GM21825 (cell line): Measurements from ENCODE around the gene MRGPRG.

ENCODE experiments used
- ATAC-seq: cut with Tn5 transposase; IDR thresholded peaks from one replicate; pipeline ENCODE4 v1.9.1; 2021; ENCODE audit warnings: mild to moderate bottlenecking, moderate library complexity; ENCODE audit not compliant: unreplicated experiment

Gene MRGPRG

DNA sequence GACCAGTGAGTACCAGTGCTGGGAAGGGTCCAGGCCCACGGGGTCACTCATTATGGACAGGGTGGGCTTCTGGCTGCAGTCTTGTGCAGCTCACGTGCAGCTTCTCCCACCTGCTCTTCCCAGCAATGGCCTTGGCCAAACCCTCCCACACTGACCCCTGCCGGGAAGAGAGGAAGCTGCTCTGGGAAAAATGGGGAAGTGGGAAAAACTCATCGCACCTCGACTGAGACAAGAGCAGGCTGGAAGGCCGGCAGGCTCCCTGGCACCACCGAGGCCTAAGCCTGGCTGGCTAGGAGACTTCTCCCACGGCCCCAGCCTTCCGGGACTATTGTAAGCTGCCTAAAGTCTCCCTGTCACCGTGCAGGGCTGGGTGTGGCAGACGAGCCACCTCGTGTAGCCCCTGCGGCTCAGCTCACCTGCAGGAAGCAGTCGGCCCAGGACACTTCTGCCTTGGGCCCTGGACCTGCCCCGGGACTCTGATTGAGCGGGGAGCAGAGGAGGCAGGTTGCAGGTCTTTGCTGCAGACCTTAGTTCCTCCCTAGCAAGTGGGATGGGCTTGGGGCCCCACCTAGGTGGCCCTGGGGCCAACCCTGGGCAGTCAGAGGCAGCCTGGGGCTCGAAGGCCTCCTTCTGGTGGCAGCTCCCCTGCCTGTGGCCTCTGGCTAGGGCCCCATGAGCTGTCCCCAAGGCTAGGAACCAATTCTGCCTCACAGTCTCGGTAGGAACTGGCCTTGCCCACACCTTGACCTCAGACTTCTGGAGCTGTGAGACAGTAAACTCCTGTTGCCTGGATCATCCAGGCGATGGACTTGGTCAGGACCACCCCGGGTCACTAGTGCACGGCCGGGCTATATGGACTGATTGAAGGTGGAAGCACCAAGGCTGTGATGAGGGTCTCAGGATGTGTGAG lies 23.1 kb downstream of the MRGPRG start:
- no peak for ATAC-seq

DNA sequence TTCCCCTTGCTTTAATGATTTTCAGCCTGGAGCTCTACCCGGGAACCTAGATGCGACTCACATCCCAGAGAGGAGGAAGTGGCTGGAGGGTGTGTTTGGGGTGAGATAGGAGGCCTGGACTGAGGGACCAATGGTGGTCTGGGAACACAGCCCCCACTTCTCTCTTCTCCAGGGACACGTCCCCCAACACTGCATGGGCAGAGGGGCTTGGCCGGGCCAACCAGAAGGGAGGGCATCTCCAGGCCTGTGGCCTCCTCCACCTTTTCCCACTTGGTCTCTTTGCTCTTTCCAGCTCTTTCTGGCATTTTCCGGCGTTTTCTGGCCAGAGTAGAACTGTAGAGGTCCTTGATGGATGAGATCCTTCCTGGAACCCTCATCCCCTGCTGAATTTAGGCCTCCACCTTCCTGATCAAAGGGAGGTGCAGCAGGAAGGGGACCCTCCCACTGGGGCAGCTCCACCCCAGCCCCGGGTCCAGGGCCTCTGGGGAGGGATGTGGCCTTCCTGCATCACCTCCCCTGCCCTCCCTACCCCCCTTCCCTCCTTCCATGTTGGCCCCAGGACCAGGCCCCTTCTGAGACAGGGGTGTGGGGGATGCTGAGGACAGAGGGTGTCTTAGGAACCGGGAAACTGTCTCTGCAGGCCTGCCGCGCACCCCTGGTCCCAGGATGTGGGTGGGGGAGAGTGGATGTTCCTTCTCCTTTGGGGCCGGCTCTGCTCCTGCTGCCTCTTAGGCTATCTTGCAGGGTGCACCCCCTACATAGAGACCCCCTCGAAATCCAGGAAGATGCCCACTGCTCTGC lies 24.4 kb downstream of the MRGPRG start:
- ATAC-seq: no peak

DNA sequence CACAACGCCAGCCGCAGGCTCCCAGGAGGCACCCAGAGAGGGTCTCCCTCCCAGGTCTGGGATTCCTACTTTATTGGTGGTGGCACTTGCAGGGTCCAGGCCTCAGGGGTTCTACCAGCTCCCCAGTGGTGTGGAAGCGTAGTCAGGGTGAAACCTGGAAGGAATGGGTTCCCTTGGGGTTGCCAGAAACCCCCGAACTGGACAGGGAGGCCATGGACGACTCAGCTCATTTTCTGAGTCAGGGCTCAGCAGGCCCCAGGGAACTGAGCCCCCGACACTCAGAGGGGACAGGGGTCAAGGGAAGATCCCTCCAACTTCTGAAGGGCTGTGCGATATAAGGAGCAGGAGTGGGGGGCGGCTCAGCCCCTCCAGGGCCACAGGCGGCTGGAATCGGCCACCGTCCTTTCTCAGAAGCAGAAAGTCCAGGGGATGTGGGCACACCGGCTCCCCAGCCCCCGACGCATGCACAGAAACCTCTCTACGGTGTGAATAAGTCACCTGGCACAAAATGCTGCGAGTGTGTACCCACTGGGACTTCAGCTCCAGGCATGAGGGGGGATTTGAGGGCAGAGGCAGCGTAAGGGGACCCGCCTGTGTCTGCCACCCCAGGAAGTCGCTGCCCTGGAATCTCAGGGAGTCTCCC lies 25.1 kb downstream of the MRGPRG start:
- no peak for ATAC-seq

DNA sequence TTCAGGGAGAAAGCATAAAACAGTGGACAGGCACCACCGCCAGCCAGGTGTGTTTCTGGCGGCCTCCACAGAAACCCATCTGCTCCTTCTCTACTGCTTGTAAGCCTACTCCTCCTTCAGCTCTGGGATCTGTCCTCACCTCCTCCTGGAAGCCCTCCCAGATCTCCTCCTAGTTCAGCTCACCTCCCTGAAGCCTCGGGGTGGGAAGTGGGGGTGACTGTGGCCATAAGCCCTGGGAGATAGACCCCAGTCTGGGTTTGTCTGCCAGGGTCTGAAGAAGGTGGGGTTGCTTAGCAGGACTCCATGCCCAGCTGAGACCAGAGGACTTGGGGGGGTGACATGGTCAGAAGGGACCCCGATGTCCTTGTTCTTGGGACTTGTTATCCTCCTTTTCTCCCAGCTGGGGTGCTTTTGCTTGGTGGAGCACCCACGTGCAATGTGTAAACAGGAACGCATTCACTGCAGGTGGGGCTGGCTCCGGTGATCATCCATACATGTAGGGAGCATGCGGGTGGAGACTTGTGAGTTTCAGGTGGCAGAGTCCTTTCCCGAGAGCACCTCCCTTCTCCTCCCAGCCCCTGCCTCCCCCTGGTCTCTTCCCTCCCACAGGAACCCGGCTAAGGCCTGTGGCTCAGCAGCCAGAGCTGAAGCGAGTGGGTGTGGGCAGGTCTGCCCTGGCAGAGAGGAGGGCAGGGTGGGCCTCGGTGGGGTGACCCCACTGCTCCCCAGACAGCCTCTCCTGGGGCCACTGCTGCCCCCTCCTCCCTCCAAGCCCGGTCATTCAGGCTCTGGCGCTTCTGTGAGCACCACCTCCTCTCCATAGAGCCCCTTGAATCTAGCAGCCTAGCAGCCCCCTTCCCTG lies 25.9 kb downstream of the MRGPRG start:
- no peak for ATAC-seq

DNA sequence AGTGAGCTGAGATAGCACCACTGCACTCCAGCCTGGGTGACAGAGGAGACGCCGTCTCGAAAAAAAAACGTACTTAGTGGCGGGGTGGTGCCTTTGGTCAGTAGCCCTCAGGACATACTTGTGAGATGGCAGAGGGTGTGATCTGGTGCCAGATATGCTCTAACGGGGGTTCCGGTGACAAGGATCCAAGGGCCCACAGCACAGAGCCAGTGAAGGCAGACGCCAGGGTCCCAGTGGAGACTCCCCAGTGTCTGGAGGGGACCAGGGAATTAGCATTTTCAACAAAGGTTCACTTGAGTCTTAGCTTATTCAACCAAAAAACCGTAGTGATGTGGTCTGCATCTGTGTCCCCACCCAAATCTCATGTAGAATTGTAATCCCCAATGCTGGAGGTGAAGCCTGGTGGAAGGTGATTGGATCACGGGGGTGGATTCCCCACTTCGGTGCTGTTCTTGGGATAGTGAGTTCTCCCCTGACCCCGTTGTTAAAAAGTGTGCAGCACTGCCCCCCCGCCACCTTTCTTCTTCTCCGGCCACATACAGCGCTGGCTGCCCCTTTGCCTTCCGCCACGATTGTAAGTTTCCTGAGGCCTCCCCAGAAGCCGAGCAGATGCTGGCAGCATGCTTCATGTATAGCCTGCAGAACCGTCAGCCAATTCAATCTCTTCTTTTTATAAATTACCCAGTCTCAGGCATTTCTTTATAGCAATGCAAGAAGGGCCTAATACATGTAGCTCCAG lies 26.9 kb downstream of the MRGPRG start:
- ATAC-seq: no peak

DNA sequence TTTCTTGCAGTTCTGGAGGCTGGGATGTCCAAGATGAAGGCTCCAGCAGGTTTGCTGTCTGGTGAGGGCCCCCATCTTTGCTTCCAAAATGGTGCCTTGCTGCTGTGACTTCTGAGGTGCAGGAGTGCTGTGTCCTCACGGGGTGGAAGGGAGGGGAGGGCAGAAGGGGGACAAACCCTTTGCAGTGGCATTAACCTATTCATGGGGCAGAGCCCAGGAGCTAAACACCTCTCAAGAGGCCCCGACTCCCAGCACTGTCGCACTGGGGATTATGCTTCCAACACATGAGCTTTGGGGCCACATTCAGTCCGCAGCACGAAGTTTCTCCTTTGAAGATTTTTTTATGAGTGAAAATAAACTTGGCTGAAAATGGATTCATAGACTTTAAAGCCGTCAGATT lies 28.0 kb downstream of the MRGPRG start:
- no peak for ATAC-seq

DNA sequence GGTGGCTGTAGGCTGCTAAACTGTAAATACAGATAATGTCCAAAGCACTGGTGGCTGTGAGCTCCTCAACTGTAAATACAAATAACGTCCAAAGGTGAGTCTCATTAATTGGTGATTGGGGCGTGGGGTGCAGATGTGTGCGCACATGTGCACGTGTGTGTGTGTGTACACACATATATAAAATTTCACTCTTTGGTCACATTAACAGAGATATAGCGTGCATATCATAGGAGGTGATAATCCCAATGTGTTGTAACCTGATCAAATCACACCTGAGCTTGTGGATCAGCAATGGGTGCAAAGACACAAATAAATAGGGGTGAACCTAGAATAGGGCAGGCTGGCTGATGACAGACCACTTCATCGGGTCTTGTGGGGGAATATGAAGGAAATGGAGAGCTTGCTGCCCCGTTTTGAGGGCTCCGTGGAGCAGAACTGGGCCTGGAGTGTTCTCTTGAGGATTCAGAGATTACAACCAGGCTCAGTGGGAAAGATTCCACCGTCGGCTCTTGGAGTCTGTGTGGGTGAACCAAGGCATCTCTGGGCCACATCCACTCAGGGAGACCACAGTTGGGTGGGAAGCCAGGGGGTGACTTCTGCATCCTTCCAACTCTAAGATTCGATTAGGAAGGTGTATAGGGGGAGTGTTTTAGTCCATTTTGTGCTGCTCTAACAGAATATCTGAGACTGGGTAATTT lies 28.6 kb downstream of the MRGPRG start:
- no peak for ATAC-seq

DNA sequence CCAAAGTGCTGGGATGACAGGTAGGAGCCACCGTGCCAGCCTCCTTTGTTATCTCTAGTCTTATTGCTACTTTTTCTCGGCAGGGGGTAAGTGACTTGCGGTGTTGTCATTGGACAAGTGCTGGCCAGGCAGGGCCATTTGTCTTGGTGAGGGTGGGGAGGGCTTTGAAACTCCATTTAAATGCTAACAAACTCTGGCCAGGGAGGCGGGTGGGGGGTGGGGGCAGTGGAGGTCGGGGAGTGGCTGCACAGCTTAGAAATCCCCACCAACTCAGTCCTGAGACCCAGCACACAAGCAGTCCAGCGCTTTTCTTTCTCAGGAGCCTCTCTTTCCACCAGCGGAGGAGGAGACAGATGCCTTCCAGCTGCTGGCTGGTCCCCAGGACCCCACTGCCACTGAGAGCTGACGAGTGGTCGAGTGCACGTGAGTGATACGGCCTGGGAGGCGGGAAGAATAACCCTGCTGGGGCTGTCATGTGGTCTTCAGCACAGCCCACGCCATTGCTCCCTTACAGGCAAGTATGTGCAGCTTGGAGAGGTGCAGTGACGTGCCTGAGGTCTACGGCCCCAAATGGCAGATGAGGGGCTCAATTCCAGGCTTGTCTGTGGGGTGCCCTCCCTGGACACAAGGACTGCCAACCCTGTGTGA lies 29.3 kb downstream of the MRGPRG start:
- ATAC-seq: no peak

DNA sequence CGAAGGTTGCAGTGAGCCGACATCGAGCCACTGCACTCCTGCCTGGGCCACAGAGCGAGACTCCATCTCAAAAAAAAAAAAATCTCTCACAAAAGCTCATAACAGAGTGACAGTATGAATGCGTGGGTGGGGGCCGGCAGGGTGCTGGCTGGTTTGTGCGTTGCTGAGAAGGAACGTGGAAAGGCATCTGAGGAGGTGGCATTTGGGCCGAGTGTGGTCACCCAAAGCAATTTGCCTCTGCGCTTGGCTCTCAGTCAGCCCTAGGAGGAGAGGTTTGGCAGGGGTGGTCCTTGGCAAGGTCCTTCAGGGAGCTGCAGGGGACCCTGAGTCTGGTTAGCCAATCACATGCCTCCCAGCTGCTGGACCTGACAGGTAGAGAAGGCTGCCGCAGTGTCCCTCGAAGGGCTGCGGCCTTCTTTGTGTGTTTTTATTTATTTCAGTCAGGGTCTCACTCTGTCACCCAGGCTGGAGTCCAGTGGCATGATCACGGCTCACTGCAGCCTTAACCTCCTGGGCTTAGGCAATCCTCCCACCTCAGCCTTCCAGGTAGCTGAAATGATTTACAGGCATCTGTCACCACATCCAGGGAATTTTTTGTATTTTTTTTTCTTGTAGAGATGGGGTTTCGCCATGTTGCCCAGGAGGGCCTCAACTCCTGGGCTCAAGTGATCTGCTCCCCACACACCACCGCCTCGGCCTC lies 30.0 kb downstream of the MRGPRG start:
- no peak for ATAC-seq

DNA sequence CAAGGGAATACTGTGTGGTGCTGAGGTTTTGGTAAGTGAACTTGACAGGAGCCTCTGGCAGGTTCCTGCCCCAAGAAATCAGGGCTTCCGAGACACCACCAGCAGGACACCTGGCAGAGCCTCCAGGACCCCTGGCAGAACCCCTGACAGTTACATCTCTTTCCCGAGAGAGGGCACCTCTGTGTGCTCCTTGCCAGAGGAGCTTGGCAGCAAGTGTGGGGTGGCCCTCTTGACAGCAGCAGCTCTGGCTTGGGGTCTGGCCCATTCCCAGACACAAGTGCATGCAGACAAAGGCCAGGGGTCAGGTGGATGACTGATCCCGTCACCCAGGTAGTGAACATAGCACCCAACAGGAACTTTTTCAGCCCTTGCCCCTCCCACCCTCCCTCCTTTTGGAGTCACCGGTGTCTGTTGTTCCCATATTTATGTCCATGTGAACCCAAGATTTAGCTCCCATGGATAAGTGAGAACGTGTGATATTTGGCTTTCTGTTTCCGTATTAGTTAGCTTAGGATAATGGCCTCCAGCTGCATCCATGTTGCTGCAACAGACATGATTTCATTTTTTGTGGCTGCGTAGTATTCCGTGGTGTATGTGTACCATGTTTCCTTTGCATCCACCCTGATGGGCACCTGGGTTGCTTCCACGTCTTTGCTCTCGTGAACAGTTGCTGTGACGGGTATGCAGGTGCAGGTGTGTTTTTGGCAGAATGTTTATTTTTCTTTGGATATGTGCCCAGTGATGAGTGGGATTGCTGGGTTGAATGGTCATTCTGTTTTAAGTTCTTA lies 32.3 kb downstream of the MRGPRG start:
- ATAC-seq: no peak

DNA sequence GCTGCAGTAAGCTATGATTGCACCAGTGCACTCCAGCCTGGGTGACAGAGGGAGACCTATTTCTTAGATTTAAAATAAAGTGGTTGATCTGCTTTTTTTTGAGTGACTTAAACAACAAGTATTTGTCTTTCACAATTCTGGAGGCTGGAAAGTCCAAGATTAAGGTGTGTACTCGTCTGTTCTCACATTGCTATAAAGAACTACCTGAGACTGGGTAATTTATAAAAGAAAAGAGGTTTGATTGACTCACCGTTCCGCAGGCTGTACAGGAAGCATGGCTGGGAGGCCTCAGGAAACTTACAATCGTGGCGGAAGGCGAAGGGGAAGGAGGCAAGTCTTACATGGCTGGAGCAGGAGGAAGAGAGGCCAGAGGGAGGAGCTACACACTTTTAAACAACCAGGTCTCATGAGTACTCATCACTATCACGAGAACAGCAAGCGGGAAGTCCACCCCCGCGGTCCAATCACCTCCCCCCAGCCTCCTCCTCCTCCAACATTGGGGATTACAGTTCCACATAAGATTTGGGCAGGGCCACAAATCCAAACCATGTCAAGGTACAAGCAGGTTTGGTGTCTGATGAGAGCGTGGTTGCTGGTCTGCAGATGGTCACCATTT lies 33.8 kb downstream of the MRGPRG start:
- no peak for ATAC-seq

DNA sequence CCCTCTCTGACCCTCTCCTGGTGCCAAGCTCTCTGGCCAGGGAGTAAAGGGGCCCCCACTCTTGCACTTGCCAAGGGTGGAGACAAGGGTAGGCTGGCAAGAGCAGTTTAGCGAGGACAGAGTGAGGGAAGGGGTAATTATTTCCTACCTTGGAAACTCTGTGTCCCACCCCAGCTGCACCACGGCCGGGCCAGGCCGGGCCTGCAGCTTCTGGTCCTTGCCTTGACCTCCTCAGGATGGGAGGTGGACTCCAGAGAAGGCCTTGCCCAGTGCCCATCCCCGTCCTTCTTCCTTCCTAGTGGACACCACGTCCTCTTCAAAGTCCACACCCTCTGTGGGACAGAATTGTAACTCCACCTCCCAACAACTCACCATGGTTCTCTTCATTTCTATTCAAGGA lies 35.1 kb downstream of the MRGPRG start:
- ATAC-seq: no peak

DNA sequence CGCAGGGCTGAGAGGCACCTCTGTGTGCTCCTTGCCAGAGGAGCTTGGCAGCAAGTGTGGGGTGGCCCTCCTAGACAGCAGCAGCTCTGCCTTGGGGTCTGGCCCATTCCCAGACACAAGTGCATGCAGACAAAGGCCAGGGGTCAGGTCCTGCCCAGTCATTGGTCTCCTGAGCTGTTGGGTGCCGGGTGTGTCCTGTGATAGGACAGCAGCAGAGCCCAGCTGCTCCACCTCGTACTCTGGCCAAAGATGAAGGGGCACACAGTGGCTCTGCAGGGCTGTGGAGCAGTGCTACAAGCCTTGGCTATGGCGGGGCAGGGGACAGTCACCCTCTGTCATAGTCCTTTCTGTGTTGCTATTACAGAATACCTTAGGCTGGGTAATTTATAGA lies 36.2 kb downstream of the MRGPRG start:
- ATAC-seq: no peak

DNA sequence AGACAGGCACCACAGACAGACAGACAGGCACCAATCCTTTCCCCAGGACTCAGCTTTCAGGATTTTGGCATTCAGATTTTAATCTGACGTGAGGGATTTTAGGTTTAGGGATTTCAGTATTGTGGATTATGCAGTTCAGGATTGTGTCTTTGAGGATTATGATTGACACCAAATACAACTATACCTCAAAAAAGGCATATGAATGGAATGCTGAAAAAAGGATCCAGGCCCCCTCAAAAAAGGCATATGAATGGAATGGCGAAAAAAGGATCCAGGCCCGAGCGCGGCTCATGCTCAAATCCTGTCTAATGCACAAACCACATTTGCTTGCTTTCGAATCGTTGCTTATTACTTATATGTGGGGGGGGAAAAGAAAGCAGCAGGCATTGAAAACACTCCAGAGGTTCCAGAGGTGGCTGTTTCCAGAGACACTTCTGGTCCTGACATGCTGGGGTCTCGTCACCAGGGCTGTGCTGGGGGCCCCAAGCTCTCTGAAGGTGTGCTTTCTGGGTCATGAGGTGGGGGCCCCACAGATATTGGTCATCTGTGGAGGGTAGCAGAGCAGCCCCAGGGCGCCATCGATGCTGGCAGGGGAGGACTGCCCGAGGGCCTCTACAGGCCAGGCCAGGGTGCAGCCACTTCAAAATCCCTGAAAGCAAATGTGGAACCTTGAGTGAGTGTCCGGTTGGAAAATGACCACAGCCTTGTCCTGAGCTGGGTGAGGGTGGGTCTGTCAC lies 36.7 kb downstream of the MRGPRG start:
- no peak for ATAC-seq

DNA sequence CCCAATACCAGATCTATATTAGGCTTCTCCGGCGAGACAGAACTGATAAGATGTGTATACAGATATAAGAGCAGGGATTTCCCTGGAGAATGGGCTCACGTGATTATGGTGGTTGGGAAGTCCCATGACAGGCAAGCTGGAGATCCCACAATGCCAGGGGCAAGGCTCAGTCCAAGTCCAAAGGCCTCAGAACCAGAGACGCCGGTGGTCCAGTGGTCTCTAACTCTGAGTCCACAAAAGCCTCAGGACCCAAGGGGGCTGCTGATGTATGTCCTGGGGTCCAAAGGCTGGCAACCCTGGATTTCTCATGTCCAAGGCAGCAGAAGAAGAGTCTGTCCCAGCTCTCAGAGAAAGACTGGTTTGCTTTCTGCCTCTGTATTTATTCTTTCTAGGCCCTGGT lies 37.7 kb downstream of the MRGPRG start:
- no peak for ATAC-seq

DNA sequence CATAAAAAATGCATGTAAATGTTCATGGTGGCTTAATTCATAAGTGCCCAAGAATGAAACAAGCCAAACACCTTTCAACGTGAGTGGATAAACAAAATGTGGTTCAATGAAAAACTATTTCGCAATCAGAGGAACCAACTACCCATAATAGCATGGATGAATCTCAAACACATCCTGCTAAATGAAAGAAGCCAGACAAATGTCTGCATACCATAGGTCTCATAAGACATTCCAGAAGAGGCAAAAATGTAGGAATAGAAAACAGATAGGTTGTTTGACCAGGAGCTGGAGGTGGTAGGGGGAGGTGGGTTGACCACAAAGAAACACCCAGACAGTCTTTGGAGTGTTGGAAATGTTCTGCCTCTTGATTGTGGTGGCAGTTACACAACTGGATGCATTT lies 40.3 kb downstream of the MRGPRG start:
- no peak for ATAC-seq
